Thoracic aorta (tissue), 2 donors: Measurements from ENCODE around the gene PDZD11. TPM values are rescaled to one million over a fixed set of nuclear protein-coding genes. Genes with fewer than 3 reads are reported as not detected.
"Not testable (repeated sequence)": the region's sequence is repeated elsewhere in the genome, so short reads cannot be mapped to it uniquely, and the experiment has no call there.

Source experiments
- ATAC-seq: fragments of 150-250 bp; one replicate; pipeline ENCODE4 v1.8.0; 2017; ENCODE audit warnings: low read depth; ENCODE audit not compliant: insufficient number of reproducible peaks, low FRiP score
- DNase-seq: peaks from one replicate; pipeline ENCODE4 v3.0.0-alpha.2; 2020; ENCODE audit warnings: low spot score
- H3K27ac ChIP-seq, 2 donors: fragments of 200-600 bp; sonication (generic); 1 replicate in 1 of 2; 2 replicates in 1 of 2; pipeline ENCODE4 v1.5.1; 2016; ENCODE audit warnings: mild to moderate bottlenecking in 2 of 2, moderate library complexity in 2 of 2
- H3K27me3 ChIP-seq: fragments of 200-600 bp; sonication (generic); replicated peaks from 2 replicates; pipeline ENCODE4 v1.6.0; 2016; ENCODE audit warnings: mild to moderate bottlenecking; ENCODE audit not compliant: insufficient read depth
- H3K36me3 ChIP-seq: fragments of 200-600 bp; sonication (generic); one replicate; pipeline ENCODE4 v1.5.1; 2016
- H3K4me1 ChIP-seq, 2 donors: fragments of 200-600 bp; sonication (generic); 1 replicate in 1 of 2; 2 replicates in 1 of 2; pipeline versions ENCODE4 v1.5.1 to v1.6.0; 2016; ENCODE audit warnings: low read depth in 2 of 2, mild to moderate bottlenecking in 1 of 2; ENCODE audit not compliant: control insufficient read depth in 1 of 2
- H3K4me3 ChIP-seq: fragments of 200-600 bp; sonication (generic); 2 replicates; pipeline ENCODE4 v1.5.1; 2016; ENCODE audit warnings: mild to moderate bottlenecking
- H3K9me3 ChIP-seq: fragments of 200-600 bp; sonication (generic); 2 replicates; pipeline ENCODE4 v1.5.1; 2016
- total RNA-seq, 2 donors: library from RNA; depleted of rRNA; stranded (reverse); fragments of >200 nt; gene quantifications; one replicate each; pipeline versions ENCODE4 v1.1.0 to v1.2.3, GENCODE V29; 2016
- TF ChIP-seq, protein P1 (sequence below): fragments of 200-600 bp; sonication (generic); IDR thresholded peaks from one replicate; pipeline ENCODE4 v1.5.1; 2019; ENCODE audit warnings: antibody characterized with exemption

Gene PDZD11
- total RNA-seq, 2 donors from 2014 or later = 18.0 to 21.3 TPM

DNA sequence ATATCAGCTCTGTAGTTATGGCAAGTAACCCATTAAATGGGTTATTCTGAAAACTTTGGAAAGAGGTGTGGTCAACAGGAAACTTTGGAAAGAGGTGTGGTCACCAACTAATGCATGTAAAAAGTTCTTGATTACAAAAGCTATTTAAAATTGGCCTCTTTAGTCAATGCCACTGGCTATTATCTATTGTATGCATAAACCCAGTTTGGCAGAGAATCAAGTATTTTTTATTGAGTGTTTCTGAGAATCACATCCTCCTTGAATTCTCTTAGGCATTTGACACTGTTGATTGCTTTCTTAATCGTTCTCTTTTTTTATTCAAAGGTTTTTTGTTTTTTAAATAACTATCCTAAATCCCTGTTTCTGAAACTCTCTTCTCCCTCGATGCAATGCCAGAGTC, 37.2 kb downstream of the PDZD11 start:
- TF ChIP-seq, protein P1, sequence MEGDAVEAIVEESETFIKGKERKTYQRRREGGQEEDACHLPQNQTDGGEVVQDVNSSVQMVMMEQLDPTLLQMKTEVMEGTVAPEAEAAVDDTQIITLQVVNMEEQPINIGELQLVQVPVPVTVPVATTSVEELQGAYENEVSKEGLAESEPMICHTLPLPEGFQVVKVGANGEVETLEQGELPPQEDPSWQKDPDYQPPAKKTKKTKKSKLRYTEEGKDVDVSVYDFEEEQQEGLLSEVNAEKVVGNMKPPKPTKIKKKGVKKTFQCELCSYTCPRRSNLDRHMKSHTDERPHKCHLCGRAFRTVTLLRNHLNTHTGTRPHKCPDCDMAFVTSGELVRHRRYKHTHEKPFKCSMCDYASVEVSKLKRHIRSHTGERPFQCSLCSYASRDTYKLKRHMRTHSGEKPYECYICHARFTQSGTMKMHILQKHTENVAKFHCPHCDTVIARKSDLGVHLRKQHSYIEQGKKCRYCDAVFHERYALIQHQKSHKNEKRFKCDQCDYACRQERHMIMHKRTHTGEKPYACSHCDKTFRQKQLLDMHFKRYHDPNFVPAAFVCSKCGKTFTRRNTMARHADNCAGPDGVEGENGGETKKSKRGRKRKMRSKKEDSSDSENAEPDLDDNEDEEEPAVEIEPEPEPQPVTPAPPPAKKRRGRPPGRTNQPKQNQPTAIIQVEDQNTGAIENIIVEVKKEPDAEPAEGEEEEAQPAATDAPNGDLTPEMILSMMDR = no peak
- H3K36me3 ChIP-seq = no peaks in the 10 kb centered on the region
- H3K27me3 ChIP-seq = no peaks in the 10 kb centered on the region
- H3K27ac ChIP-seq = no peak overlapping the region
- H3K4me3 ChIP-seq = no peak overlapping the region
- ATAC-seq = no peak
- DNase-seq = no peak
- no peaks in the 10 kb centered on the region for H3K9me3 ChIP-seq
- no peaks in the 10 kb centered on the region for H3K4me1 ChIP-seq

DNA sequence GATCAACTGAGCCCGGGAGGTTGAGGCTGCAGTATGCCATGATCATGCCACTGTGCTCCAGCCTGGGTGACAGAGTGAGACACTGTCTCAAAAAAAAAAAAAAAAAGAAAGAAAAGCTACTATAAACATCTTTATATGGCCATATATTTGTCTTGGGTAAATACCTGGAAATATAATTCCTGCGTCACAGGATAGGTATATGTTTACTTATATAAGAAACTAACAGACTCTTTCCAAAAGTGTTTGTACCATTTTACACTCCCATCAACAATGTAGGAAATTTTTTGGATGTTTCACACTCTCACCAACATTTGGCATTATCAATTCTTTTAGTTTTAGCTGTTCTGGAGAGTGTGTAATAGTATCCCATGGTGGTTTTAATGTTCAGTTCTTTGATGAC, 42.5 kb downstream of the PDZD11 start:
- ATAC-seq = no peak

DNA sequence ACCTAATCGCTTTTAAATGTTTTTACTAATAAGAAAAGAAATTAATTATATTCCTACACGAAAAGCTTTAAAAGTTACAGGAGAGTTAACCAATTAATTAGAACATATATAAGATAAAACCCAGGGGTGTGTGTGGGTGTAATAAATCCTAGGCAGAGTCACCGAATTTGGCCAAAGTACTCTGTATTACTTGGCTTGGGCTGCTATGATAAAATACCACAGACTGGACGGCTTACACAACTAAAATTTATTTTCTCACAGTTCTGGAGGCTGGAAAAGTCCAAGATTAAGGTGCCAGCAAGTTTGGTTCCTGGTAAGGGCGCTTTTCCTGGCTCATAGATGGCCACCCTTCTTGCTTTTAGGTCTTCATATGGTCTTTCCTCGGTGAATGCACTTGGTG, 44.8 kb downstream of the PDZD11 start:
- DNase-seq (no peak), ATAC-seq (no peak)
- Histone ChIP-seq H3K4me3 (no peak overlapping the region), H3K36me3 (no peaks in the 10 kb centered on the region), H3K27ac (no peak overlapping the region), H3K27me3 (no peaks in the 10 kb centered on the region), H3K4me1 (no peaks in the 10 kb centered on the region), H3K9me3 (no peaks in the 10 kb centered on the region)
- TF ChIP-seq, protein P1 = no peak

More for the DNA sequence above, 42.5 kb downstream of the PDZD11 start:
- no peaks in the 10 kb centered on the region for H3K36me3 ChIP-seq
- no peaks in the 10 kb centered on the region for H3K27me3 ChIP-seq
- H3K4me1 ChIP-seq = no peaks in the 10 kb centered on the region
- H3K4me3 ChIP-seq = no peak overlapping the region
- TF ChIP-seq, protein P1 = no peak
- no peak overlapping the region for H3K27ac ChIP-seq
- no peak for DNase-seq
- H3K9me3 ChIP-seq = no peaks in the 10 kb centered on the region

DNA sequence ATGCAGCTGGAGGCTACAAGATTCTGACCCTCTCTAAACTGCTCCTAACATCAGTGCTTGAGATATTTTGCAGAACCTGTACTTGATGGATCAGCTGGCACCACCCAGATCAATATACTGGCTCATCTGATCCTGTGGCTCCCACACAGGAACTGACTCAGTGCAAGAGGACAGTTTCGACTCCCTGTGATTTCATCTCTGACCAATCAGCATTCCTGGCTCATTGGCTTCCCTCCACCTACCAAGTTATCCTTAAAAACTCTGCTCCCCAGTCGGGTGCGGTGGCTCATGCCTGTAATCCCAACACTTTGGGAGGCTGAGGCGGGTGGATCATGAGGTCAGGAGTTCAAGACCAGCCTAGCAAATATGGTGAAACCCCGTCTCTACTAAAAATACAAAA, 46.1 kb downstream of the PDZD11 start:
- not testable (repeated sequence) for H3K27me3 ChIP-seq, H3K27ac ChIP-seq, H3K4me1 ChIP-seq, H3K4me3 ChIP-seq, H3K9me3 ChIP-seq, H3K36me3 ChIP-seq, DNase-seq, ATAC-seq

DNA sequence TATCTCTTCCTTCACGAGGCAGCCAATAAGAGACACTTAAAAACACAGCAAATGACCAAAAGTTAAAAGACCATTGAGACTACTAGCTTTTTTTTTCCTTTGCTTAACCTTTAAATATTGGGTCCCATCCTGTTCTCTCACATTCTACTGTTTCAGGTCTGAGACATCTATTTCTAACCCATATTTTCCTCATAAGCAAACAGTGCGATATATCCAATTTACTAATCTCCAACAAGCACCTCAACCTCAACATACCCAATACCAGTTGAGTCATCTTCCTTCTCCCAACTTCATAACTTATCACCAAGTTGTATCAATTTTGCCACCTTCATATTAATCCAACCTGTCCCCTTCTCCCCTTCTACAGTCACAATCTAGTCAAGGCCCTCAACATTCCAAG, 48.2 kb downstream of the PDZD11 start:
- ATAC-seq (no peak), DNase-seq (no peak)
- no peak overlapping the region for H3K27ac ChIP-seq
- H3K4me3 ChIP-seq = no peak overlapping the region
- H3K27me3 ChIP-seq = no peaks in the 10 kb centered on the region
- TF ChIP-seq, protein P1 = no peak
- no peaks in the 10 kb centered on the region for H3K9me3 ChIP-seq
- no peaks in the 10 kb centered on the region for H3K4me1 ChIP-seq
- no peaks in the 10 kb centered on the region for H3K36me3 ChIP-seq

DNA sequence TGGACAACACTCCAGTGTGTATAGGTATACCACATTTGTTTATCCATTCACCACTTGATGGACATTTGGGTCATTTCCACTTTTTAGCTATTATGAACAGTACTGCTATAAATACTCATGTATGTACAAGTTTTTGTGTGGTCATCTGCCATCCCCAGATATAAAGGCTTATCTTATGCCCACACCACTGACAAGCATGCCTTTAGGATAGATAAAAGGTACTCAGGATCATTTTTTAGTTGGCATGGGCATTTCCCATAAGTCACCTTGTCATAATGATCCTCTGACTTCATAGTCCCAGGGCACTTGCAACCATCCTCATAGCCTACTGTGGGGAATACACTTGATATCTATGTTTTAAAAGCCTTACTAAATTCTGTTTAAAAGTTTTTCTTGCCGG, 49.0 kb downstream of the PDZD11 start:
- H3K4me3 ChIP-seq = no peak overlapping the region
- no peaks in the 10 kb centered on the region for H3K27me3 ChIP-seq
- H3K9me3 ChIP-seq = no peaks in the 10 kb centered on the region
- H3K27ac ChIP-seq = no peak overlapping the region
- DNase-seq (no peak), ATAC-seq (no peak)
- TF ChIP-seq, protein P1 = no peak
- no peaks in the 10 kb centered on the region for H3K36me3 ChIP-seq
- no peaks in the 10 kb centered on the region for H3K4me1 ChIP-seq
